A549 (cell line): ENCODE results near the gene PPP4R1. TPM values are rescaled to one million over a fixed set of nuclear protein-coding genes. Genes with fewer than 3 reads are reported as not detected.

ENCODE experiments used
- ATAC-seq, 2 experiments: fragments of 200-7000 bp in 1 of 2; fragments of >200 bp in 1 of 2; cut with Nextera tagmentation in 1 of 2; cut with Tn5 transposase in 1 of 2; 3 replicates each; pipeline versions ENCODE4 v1.8.0 to v1.9.1; 2018 to 2020; ENCODE audit warnings: mild to moderate bottlenecking in 1 of 2, moderate library complexity in 1 of 2
- CTCF ChIA-PET: fragments of 300-600 bp; sonication (Branson Sonifier 250); formaldehyde crosslinking; extraction: SDS; loops from one replicate; lab custom pipeline; 2021; ENCODE audit warnings: antibody characterized with exemption, inconsistent platforms; lab: Yijun Ruan, JAX
- POLR2A ChIA-PET: fragments of 350-600 bp; formaldehyde crosslinking; extraction: SDS; loops from one replicate; lab custom pipeline; 2021; ENCODE audit warnings: antibody characterized with exemption, inconsistent platforms; lab: Yijun Ruan, JAX
- DNase-seq, 2 experiments: peaks; one replicate each; pipeline versions ENCODE4 v3.0.0 to v3.0.0-alpha.2; 2011 to 2016; ENCODE audit warnings: low read depth in 1 of 2, low spot score in 1 of 2
- FAIRE-seq: peaks from 2 replicates; lab custom pipeline; 2011; peaks lifted over from hg19 to GRCh38; lab: Jason Lieb, UNC
- H3K27ac ChIP-seq, 2 experiments: fragments of >200 bp; sonication (Bioruptor Twin); formaldehyde crosslinking; 3 replicates each; pipeline ENCODE4 v1.5.1; 2016 to 2017
- H3K4me1 ChIP-seq: fragments of >200 bp; sonication (Bioruptor Twin); formaldehyde crosslinking; 3 replicates; pipeline ENCODE4 v1.6.1; 2016
- H3K4me2 ChIP-seq: fragments of >200 bp; sonication (Bioruptor Twin); formaldehyde crosslinking; 3 replicates; pipeline ENCODE4 v1.6.1; 2016
- H3K4me3 ChIP-seq: fragments of >200 bp; sonication (Bioruptor Twin); formaldehyde crosslinking; 3 replicates; pipeline ENCODE4 v1.5.1; 2016
- H3K9me3 ChIP-seq: fragments of >200 bp; sonication (Bioruptor Twin); formaldehyde crosslinking; 3 replicates; pipeline ENCODE4 v1.6.1; 2016
- CEBPB ChIP-seq, 2 experiments: fragments of >200 bp in 1 of 2; sonication (Bioruptor Twin) in 1 of 2; formaldehyde crosslinking in 1 of 2; IDR thresholded peaks; 2 replicates each; pipeline ENCODE4 v1.6.1; 2012 to 2016
- CHD2 ChIP-seq: fragments of 150-350 bp; IDR thresholded peaks from 2 replicates; pipeline ENCODE4 v1.6.1; 2014; ENCODE audit warnings: low read length; ENCODE audit not compliant: partially characterized antibody
- FOSB ChIP-seq: fragments of 250-450 bp; sonication (Bioruptor Pico); IDR thresholded peaks from 2 replicates; pipeline ENCODE4 v1.5.0; 2020; ENCODE audit warnings: mild to moderate bottlenecking, moderate library complexity
- FOXS1 ChIP-seq: fragments of 250-450 bp; sonication (Bioruptor Pico); IDR thresholded peaks from 2 replicates; pipeline ENCODE4 v1.5.0; 2020; ENCODE audit warnings: mild to moderate bottlenecking, moderate library complexity
- GATA3 ChIP-seq: IDR thresholded peaks from 2 replicates; pipeline ENCODE4 v1.6.1; 2012; ENCODE audit warnings: borderline replicate concordance
- HEYL ChIP-seq: fragments of 250-450 bp; sonication (Bioruptor Pico); IDR thresholded peaks from 2 replicates; pipeline ENCODE4 v1.8.0; 2021; ENCODE audit warnings: mild to moderate bottlenecking, moderate library complexity
- HOXB13 ChIP-seq: fragments of 250-450 bp; sonication (Bioruptor Pico); IDR thresholded peaks from 2 replicates; pipeline ENCODE4 v1.5.0; 2020; ENCODE audit warnings: low read depth, mild to moderate bottlenecking, moderate library complexity
- HOXB5 ChIP-seq: fragments of 250-450 bp; sonication (Bioruptor Pico); IDR thresholded peaks from 2 replicates; pipeline ENCODE4 v1.5.0; 2020; ENCODE audit warnings: mild to moderate bottlenecking, moderate library complexity
- KDM1A ChIP-seq: fragments of 200-600 bp; sonication (generic); IDR thresholded peaks from 2 replicates; pipeline ENCODE4 v1.6.1; 2016; ENCODE audit warnings: low read depth, mild to moderate bottlenecking
- KDM5A ChIP-seq: fragments of 200-600 bp; sonication (generic); IDR thresholded peaks from 2 replicates; pipeline ENCODE4 v1.6.1; 2016; ENCODE audit warnings: antibody characterized with exemption, mild to moderate bottlenecking
- MAZ ChIP-seq: fragments of 150-350 bp; IDR thresholded peaks from 2 replicates; pipeline ENCODE4 v1.6.1; 2014; ENCODE audit warnings: antibody characterized with exemption, low read depth, low read length, borderline replicate concordance
- MYC ChIP-seq: IDR thresholded peaks from 2 replicates; pipeline ENCODE4 v1.6.1; 2012; ENCODE audit warnings: mild to moderate bottlenecking, inconsistent platforms, low read length, improper control_type of control experiment, borderline replicate concordance
- NFE2L2 ChIP-seq: fragments of 150-350 bp; conservative IDR thresholded peaks from 2 replicates; pipeline ENCODE4 v1.6.1; 2014; ENCODE audit warnings: low read length
- PHF8 ChIP-seq: fragments of 200-600 bp; sonication (generic); IDR thresholded peaks from 2 replicates; pipeline ENCODE4 v1.6.1; 2016; ENCODE audit warnings: low read depth, mild to moderate bottlenecking, antibody characterized with exemption, moderate library complexity, borderline replicate concordance
- RCOR1 ChIP-seq: fragments of 150-350 bp; IDR thresholded peaks from 2 replicates; pipeline ENCODE4 v1.6.1; 2014; ENCODE audit warnings: antibody characterized with exemption, low read length, low read depth
- RFX5 ChIP-seq: fragments of 450-650 bp; IDR thresholded peaks from 2 replicates; pipeline ENCODE4 v1.7.1; 2014; ENCODE audit warnings: antibody characterized with exemption, mild to moderate bottlenecking, moderate library complexity
- RNF2 ChIP-seq: fragments of 200-600 bp; sonication (generic); IDR thresholded peaks from 2 replicates; pipeline ENCODE4 v1.6.1; 2016; ENCODE audit warnings: low read depth, mild to moderate bottlenecking, antibody characterized with exemption, moderate library complexity, borderline replicate concordance
- SMC3 ChIP-seq: fragments of >200 bp; sonication (Bioruptor Twin); formaldehyde crosslinking; IDR thresholded peaks from 3 replicates; pipeline ENCODE4 v1.6.1; 2018; ENCODE audit warnings: inconsistent platforms
- SREBF2 ChIP-seq: fragments of 450-650 bp; IDR thresholded peaks from 2 replicates; pipeline ENCODE4 v1.6.1; 2014; ENCODE audit warnings: mild to moderate bottlenecking, moderate library complexity
- TFCP2L1 ChIP-seq: fragments of 250-450 bp; sonication (Bioruptor Pico); IDR thresholded peaks from 2 replicates; pipeline ENCODE4 v1.5.0; 2021; ENCODE audit warnings: mild to moderate bottlenecking
- TP53 ChIP-seq: fragments of 250-450 bp; sonication (Bioruptor Pico); IDR thresholded peaks from 2 replicates; pipeline ENCODE4 v1.5.0; 2021; ENCODE audit warnings: mild to moderate bottlenecking, moderate library complexity
- ZNF302 ChIP-seq: fragments of 250-450 bp; sonication (Bioruptor Pico); IDR thresholded peaks from 2 replicates; pipeline ENCODE4 v1.9.0; 2021; ENCODE audit warnings: inconsistent platforms, mild to moderate bottlenecking, moderate library complexity
- ZSCAN20 ChIP-seq: fragments of 250-450 bp; sonication (Bioruptor Pico); IDR thresholded peaks from 2 replicates; pipeline ENCODE4 v1.8.0; 2022; ENCODE audit warnings: mild to moderate bottlenecking, moderate library complexity
- WGBS: methylation state at CpG from one replicate; pipeline ENCODE4 v1.1.6; 2017; ENCODE audit errors: missing lambda C conversion rate; 5-methylcytosine and 5-hydroxymethylcytosine counted together
- polyA plus RNA-seq, 4 experiments: library from polyadenylated mRNA; depleted of rRNA in 3 of 4; stranded (reverse); fragments of >200 nt; fragmentation: RNase III in 1 of 4; extraction: RNeasy Plus Mini Kit Qiagen cat#74134 plus additional on column Dnase treatment in 1 of 4; gene quantifications; 2 replicates in 3 of 4; 3 replicates in 1 of 4; pipeline ENCODE4 v1.2.3, GENCODE V29; 2011 to 2017
- TF ChIP-seq, protein P1 (sequence below): fragments of 450-650 bp; IDR thresholded peaks from 2 replicates; pipeline ENCODE4 v1.6.1; 2014; ENCODE audit warnings: antibody characterized with exemption
- TF ChIP-seq, protein P2 (sequence below): IDR thresholded peaks from 2 replicates; pipeline ENCODE4 v1.6.1; 2012
- TF ChIP-seq, protein P3 (sequence below): fragments of 150-350 bp; IDR thresholded peaks from 2 replicates; pipeline ENCODE4 v1.6.1; 2014; ENCODE audit warnings: low read depth, mild to moderate bottlenecking, low read length
- TF ChIP-seq, protein P4 (sequence below): fragments of >200 bp; sonication (Bioruptor Twin); formaldehyde crosslinking; IDR thresholded peaks from 2 replicates; pipeline ENCODE4 v1.6.1; 2016
- TF ChIP-seq, protein P5 (sequence below): fragments of >200 bp; sonication (Bioruptor Twin); formaldehyde crosslinking; IDR thresholded peaks from 3 replicates; pipeline ENCODE4 v1.6.1; 2016

PPP4R1 gene
- polyA plus RNA-seq, 2 of the 4 experiments (the other 2 are of a cell fraction), result 40.1 to 97.3 TPM

DNA sequence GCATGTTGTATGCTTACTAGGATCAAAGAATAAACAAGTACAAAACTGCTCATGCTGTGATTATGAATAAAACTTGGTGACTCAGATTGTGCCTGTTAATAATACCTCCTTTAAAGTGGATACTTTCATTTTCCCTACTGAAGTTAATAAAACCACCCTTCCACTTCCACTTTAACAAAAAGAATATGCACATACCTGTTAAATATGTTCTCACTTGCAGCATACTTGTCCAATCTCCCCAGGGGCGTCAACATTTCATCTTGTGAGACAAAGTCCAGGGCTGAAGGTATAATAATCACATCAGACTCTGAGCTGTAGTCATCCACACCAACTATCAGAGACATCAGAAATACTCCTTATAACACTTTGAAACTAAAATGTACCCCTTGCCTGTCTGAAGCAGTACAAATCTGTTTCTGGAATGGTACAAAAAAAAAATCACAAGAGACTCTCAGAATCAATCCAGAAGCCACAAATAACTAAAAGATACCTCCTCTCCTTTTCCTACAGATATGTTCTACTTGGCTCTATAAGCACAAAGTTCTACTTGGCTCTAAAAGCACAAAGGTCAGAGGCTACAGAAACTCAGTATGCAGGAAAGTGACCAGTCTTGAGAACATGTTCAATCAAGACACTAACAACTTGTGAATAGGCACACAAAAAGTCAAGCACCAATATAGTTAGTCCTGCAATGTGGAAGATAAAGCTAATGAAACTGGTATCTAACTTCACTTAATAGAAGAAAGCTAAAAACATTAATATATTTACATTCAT lies 19.3 kb downstream of the PPP4R1 start (continued):
- TF ChIP-seq, protein P1, sequence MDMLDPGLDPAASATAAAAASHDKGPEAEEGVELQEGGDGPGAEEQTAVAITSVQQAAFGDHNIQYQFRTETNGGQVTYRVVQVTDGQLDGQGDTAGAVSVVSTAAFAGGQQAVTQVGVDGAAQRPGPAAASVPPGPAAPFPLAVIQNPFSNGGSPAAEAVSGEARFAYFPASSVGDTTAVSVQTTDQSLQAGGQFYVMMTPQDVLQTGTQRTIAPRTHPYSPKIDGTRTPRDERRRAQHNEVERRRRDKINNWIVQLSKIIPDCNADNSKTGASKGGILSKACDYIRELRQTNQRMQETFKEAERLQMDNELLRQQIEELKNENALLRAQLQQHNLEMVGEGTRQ, result no peak
- TF ChIP-seq, protein P2, sequence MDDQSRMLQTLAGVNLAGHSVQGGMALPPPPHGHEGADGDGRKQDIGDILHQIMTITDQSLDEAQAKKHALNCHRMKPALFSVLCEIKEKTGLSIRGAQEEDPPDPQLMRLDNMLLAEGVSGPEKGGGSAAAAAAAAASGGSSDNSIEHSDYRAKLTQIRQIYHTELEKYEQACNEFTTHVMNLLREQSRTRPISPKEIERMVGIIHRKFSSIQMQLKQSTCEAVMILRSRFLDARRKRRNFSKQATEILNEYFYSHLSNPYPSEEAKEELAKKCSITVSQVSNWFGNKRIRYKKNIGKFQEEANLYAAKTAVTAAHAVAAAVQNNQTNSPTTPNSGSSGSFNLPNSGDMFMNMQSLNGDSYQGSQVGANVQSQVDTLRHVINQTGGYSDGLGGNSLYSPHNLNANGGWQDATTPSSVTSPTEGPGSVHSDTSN, result no peak
- TF ChIP-seq TFCP2L1 (CRISPR knock-in tag) (no peak), HEYL (CRISPR knock-in tag) (no peak), CEBPB (IDR thresholded peaks at IDR 0.05) (no peak), GATA3 (no peak), RCOR1 (no peak), ZNF302 (CRISPR knock-in tag) (no peak)

DNA sequence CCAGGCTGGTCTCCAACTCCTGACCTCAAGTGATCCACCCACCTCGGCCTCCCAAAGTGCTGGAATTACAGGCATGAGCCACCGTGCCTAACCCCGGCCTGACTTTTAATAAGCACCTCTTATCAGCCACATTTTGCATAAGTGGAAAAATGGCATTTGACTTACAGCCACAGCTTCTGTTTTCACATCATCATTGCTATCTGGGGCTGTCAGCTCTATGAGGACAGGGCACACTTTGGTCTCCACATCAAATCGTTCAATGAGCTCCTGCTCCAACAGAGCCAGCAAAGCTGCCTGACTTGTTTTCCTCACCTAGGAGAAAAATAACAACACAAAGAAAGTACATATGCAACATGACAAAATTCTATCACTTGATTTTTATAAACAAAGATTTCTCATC lies 26.4 kb downstream of the PPP4R1 start:
- H3K9me3 ChIP-seq, result no peaks in the 10 kb centered on the region
- H3K4me3 ChIP-seq, result no peak overlapping the region
- no peaks in the 10 kb centered on the region for H3K4me1 ChIP-seq
- POLR2A ChIA-PET, result no interaction called here
- DNase-seq (no peak), ATAC-seq (no peak), FAIRE-seq (no peak)
- H3K4me2 ChIP-seq, result no peak overlapping the region
- TF ChIP-seq, protein P3, sequence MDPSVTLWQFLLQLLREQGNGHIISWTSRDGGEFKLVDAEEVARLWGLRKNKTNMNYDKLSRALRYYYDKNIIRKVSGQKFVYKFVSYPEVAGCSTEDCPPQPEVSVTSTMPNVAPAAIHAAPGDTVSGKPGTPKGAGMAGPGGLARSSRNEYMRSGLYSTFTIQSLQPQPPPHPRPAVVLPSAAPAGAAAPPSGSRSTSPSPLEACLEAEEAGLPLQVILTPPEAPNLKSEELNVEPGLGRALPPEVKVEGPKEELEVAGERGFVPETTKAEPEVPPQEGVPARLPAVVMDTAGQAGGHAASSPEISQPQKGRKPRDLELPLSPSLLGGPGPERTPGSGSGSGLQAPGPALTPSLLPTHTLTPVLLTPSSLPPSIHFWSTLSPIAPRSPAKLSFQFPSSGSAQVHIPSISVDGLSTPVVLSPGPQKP, result no peak
- TF ChIP-seq KDM5A, result no peak
- TF ChIP-seq PHF8, result no peak
- TF ChIP-seq CEBPB (IDR thresholded peaks at IDR 0.05), result no peak
- TF ChIP-seq, protein P2, result no peak
- no peak for TF ChIP-seq SMC3
- no peak for TF ChIP-seq RNF2
- TF ChIP-seq MYC, result no peak
- TF ChIP-seq, protein P4, sequence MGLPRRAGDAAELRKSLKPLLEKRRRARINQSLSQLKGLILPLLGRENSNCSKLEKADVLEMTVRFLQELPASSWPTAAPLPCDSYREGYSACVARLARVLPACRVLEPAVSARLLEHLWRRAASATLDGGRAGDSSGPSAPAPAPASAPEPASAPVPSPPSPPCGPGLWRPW, result no peak
- no peak for TF ChIP-seq HOXB13 (CRISPR knock-in tag)
- TF ChIP-seq MAZ, result no peak
- no peak for TF ChIP-seq ZSCAN20
- no peak overlapping the region for H3K27ac ChIP-seq
- CTCF ChIA-PET, result no interaction called here
- WGBS, result 85% methylated on average over 4 of the region's 4 CpGs

DNA sequence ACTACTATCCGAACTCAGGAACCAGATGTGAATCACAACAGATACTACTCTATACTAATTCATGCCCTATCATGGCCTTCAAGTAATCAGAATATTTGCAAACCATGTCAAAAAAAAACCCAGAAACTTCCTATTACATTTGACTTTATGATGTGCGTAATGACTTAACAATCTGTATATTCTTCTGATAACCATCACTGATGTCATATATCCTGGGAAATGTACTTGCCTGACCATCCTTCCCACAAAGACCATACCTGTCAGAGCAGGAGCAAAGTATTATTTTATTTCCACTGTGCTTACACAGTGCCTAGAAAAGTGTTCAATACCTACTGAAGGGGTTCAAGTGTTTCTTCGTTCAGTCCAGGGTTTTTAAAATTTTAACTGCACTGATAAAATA lies 27.5 kb downstream of the PPP4R1 start:
- no peak overlapping the region for H3K27ac ChIP-seq
- no peak overlapping the region for H3K4me2 ChIP-seq
- no peaks in the 10 kb centered on the region for H3K9me3 ChIP-seq
- ATAC-seq (no peak), DNase-seq (no peak), FAIRE-seq (no peak)
- no peaks in the 10 kb centered on the region for H3K4me1 ChIP-seq
- ChIA-PET POLR2A (no interaction called here), CTCF (no interaction called here)
- H3K4me3 ChIP-seq, result no peak overlapping the region
- 92% methylated on average over 3 of the region's 3 CpGs for WGBS
- TF ChIP-seq NFE2L2 (no peak), TP53 (CRISPR knock-in tag) (no peak), HOXB5 (CRISPR knock-in tag) (no peak), SREBF2 (no peak), FOXS1 (CRISPR knock-in tag) (no peak), PHF8 (no peak), RFX5 (no peak), FOSB (CRISPR knock-in tag) (no peak), KDM5A (no peak), KDM1A (no peak), MYC (no peak), CHD2 (no peak)
- TF ChIP-seq, protein P5, sequence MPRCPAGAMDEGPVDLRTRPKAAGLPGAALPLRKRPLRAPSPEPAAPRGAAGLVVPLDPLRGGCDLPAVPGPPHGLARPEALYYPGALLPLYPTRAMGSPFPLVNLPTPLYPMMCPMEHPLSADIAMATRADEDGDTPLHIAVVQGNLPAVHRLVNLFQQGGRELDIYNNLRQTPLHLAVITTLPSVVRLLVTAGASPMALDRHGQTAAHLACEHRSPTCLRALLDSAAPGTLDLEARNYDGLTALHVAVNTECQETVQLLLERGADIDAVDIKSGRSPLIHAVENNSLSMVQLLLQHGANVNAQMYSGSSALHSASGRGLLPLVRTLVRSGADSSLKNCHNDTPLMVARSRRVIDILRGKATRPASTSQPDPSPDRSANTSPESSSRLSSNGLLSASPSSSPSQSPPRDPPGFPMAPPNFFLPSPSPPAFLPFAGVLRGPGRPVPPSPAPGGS, result no peak
- TF ChIP-seq, protein P3, result no peak
